ENCODE results near the gene FYCO1. TPM values are rescaled to one million over a fixed set of nuclear protein-coding genes. Genes with fewer than 3 reads are reported as not detected.

FYCO1 gene
- total and polyA plus RNA-seq, 2 of the 13 experiments (the other 11 are each of a cell fraction or from before 2014, with no cell fraction given), result 2.7 to 4.2 TPM

- TF ChIP-seq PBX3 (CRISPR knock-in tag; IDR thresholded peaks at IDR 0.05; ENCODE audit: borderline replicate concordance) (no peak), ZSCAN25 (CRISPR knock-in tag; IDR thresholded peaks at IDR 0.05) (no peak), ZNF552 (CRISPR knock-in tag; IDR thresholded peaks at IDR 0.05; ENCODE audit: borderline replicate concordance) (no peak), ZSCAN12 (CRISPR knock-in tag; IDR thresholded peaks at IDR 0.05) (no peak), HIVEP1 (CRISPR knock-in tag; IDR thresholded peaks at IDR 0.05) (no peak), SATB2 (CRISPR knock-in tag; IDR thresholded peaks at IDR 0.05) (no peak), ZNF276 (CRISPR knock-in tag; IDR thresholded peaks at IDR 0.05; ENCODE audit: low read depth) (no peak), SALL2 (CRISPR knock-in tag; IDR thresholded peaks at IDR 0.05) (no peak), ZGPAT (CRISPR knock-in tag; IDR thresholded peaks at IDR 0.05) (no peak), HCFC1 (IDR thresholded peaks at IDR 0.05; ENCODE audit: low read depth, low read length) (no peak), KDM1A (CRISPR knock-in tag; IDR thresholded peaks at IDR 0.05) (no peak), CBX5 (CRISPR knock-in tag; IDR thresholded peaks at IDR 0.05; ENCODE audit: borderline replicate concordance) (no peak), ZNF703 (CRISPR knock-in tag; IDR thresholded peaks at IDR 0.05; ENCODE audit: borderline replicate concordance) (no peak), BCLAF1 (IDR thresholded peaks at IDR 0.05) (no peak), ARHGAP35 (CRISPR knock-in tag; IDR thresholded peaks at IDR 0.05; ENCODE audit: borderline replicate concordance) (no peak), ZNF75D (CRISPR knock-in tag; IDR thresholded peaks at IDR 0.05; ENCODE audit: borderline replicate concordance) (no peak)
- ChIA-PET POLR2A (no interaction called here), CTCF (ENCODE audit: low intra/inter-chr PET ratio, low total read pairs) (no interaction called here)
- no peak overlapping the region for H3K4me3 ChIP-seq (replicated peaks in 1 of 3; ENCODE audit: insufficient read depth in 1 of 3, low read depth in 2 of 3, low read length in 3 of 3)
- no peaks in the 10 kb centered on the region for H3K79me2 ChIP-seq (ENCODE audit: insufficient read depth, low read length)
- H3K9ac ChIP-seq (ENCODE audit: insufficient read depth, low read depth, low read length), result no peak overlapping the region
- H2AFZ ChIP-seq (ENCODE audit: low read length), result no peak overlapping the region
- no peaks in the 10 kb centered on the region for H3K27me3 ChIP-seq (ENCODE audit: control insufficient read depth in 1 of 2, insufficient read depth in 2 of 2, low read length in 2 of 2)
- in situ Hi-C loops (cut with HindIII; ENCODE audit: extremely low pct_ligation_motif_present, low pct_unique_long_range_greater_than_20kb), result loop anchor here (25.0 kb wide), 1 partner anchor 675 kb away; the partner anchor contains the start of gene TMEM158
- H4K20me1 ChIP-seq (ENCODE audit: insufficient read depth, low read length), result no peaks in the 10 kb centered on the region
- FAIRE-seq (no peak), ATAC-seq (no peak), DNase-seq (ENCODE audit: low spot score) (no peak)
- no peaks in the 10 kb centered on the region for H3K9me3 ChIP-seq (ENCODE audit: low read length)
- peaks cover 8% of the 10 kb centered on the region; the same call in 1 of the 2 replicates for H3K4me1 ChIP-seq (ENCODE audit: insufficient read depth, low read length)
- WGBS (ENCODE audit: low lambda C conversion rate), result 60% methylated on average over 6 of the region's 6 CpGs
- no peaks in the 10 kb centered on the region for H3K36me3 ChIP-seq (replicated peaks in 1 of 2; ENCODE audit: control insufficient read depth in 1 of 2, insufficient read depth in 2 of 2, low read length in 2 of 2)
- no TSS peak for BruUV-seq (replicated peaks)
- H3K27ac ChIP-seq (ENCODE audit: extremely low read length, insufficient read depth, low read length), result no peak overlapping the region
- intact Hi-C loops (cut with micrococcal nuclease; ENCODE audit: unreplicated experiment), result no loop called here
- H3K4me2 ChIP-seq (ENCODE audit: low read depth, low read length), result no peak overlapping the region
These were observed 83.2 kb downstream of the FYCO1 start for GRCh38 chr3:45912435-45912834.

Measured in HepG2 (cell line).